Heart left ventricle (tissue), 16 donors: ENCODE measurements around the gene KLHDC8A. TPM values are rescaled to one million over a fixed set of nuclear protein-coding genes. Genes with fewer than 3 reads are reported as not detected.

Experiments
- ATAC-seq, 4 donors: fragments of 200-7000 bp; cut with Tn5 transposase; one replicate each; pipeline ENCODE4 v1.9.1; 2020 to 2022; ENCODE audit warnings: moderate library complexity in 4 of 4, mild to moderate bottlenecking in 3 of 4, moderate number of reproducible peaks in 1 of 4
- DNase-seq, 5 donors: peaks; one replicate each; pipeline ENCODE4 v3.0.0-alpha.2; 2020
- H3K27ac ChIP-seq, 12 donors: fragments of 200-600 bp; sonication (generic) in 4 of 12; one replicate each; pipeline versions ENCODE4 v1.5.0 to v1.8.0; 2016 to 2022; ENCODE audit warnings: mild to moderate bottlenecking in 2 of 12
- H3K27me3 ChIP-seq, 9 donors: fragments of 200-600 bp; sonication (generic) in 2 of 9; one replicate each; pipeline versions ENCODE4 v1.5.1 to v1.8.0; 2016 to 2022; ENCODE audit warnings: mild to moderate bottlenecking in 3 of 9
- H3K36me3 ChIP-seq, 9 donors: fragments of 200-600 bp; sonication (generic) in 2 of 9; one replicate each; pipeline versions ENCODE4 v1.5.0 to v1.8.0; 2018 to 2022; ENCODE audit warnings: mild to moderate bottlenecking in 2 of 9
- H3K4me1 ChIP-seq, 12 donors: fragments of 200-600 bp; sonication (generic) in 4 of 12; one replicate each; pipeline versions ENCODE4 v1.5.0 to v1.8.0; 2016 to 2022; ENCODE audit warnings: mild to moderate bottlenecking in 3 of 12
- H3K4me3 ChIP-seq, 12 donors: fragments of 200-600 bp; sonication (generic) in 4 of 12; one replicate each; pipeline versions ENCODE4 v1.5.0 to v1.8.0; 2017 to 2022; ENCODE audit warnings: mild to moderate bottlenecking in 9 of 12, moderate library complexity in 4 of 12
- H3K9me3 ChIP-seq, 12 donors: fragments of 200-600 bp; sonication (generic) in 4 of 12; one replicate each; pipeline versions ENCODE4 v1.5.0 to v1.8.0; 2016 to 2022; ENCODE audit warnings: mild to moderate bottlenecking in 1 of 12
- POLR2A ChIP-seq, 2 donors: fragments of 450-650 bp; IDR thresholded peaks; one replicate each; pipeline ENCODE4 v1.6.1; 2017; ENCODE audit warnings: antibody characterized with exemption in 2 of 2, mild to moderate bottlenecking in 2 of 2, moderate library complexity in 2 of 2
- WGBS, 4 donors: extraction: QIAGEN DNeasy Blood & Tissue Kit in 2 of 4; methylation state at CpG; one replicate each; pipeline versions ENCODE4 v1.1.5 to v1.1.7; 2013 to 2018; 5-methylcytosine and 5-hydroxymethylcytosine counted together
- intact Hi-C, 10 donors: fragments of 100-400 bp; cut with DNase I; formaldehyde crosslinking; loops; one replicate each; pipeline versions ENCODE4 v1.11.1 to v1.14.2; 2022
- polyA plus RNA-seq, 2 donors: library from polyadenylated mRNA; stranded (reverse); fragments of 200-250 nt; gene quantifications; one replicate each; pipeline ENCODE4 v1.2.3, GENCODE V29; 2013
- total RNA-seq, 9 donors: library from RNA; depleted of rRNA in 2 of 9; stranded (reverse); fragments of >200 nt in 2 of 9; fragmentation: NEBNext Ultra II Directional in 3 of 9; extraction: Animal tissue kit (Norgen Biotek cat#: 25700) in 3 of 9; gene quantifications; one replicate each; pipeline versions ENCODE4 v1.1.0 to v1.2.4, GENCODE V29; 2016 to 2023
- TF ChIP-seq, protein P1 (sequence below), 12 donors: fragments of 200-600 bp; sonication (generic) in 4 of 12; IDR thresholded peaks; one replicate each; pipeline versions ENCODE4 v1.5.0 to v1.8.0; 2018 to 2022; ENCODE audit warnings: antibody characterized with exemption in 12 of 12, mild to moderate bottlenecking in 5 of 12
- donor health status: ischemic (EF 13 %, LVEDD 7.1; RV severe dilation, severe dysfunction).
- donor health status: healthy with polysubstance abuse.
- donor health status: DM: no; HTN: yes; CAD: no.
- donor health status: DM: no; HTN: no; CAD: no.
- donor health status: ischemic (EF 25% LVEDD 6.9; RV normal size, moderate dysfunction).
- donor health status: ischemic (EF 25% LVEDD 5.7; RV mildly dilated, moderate dysfunction).
- donor health status: healthy.
- donor health status: DM: yes; HTN: yes; CAD: no.
- donor health status: ischemic (EF 35%, LVEDD 5.7; RV mildly dilated, moderate dysfunction).
- donor health status: nonischemic (EF 11% LVEDD 7.7; RV severe dilation, severe dysfunction).
- donor health status: DM: yes; HTN: yes; CAD: no.
- donor health status: PGD.
- donor health status: ischemic (EF 29% LVEDD 5.4; RV normal size, mild dysfunction).
- donor health status: nonischemic (EF 23%, LVEDD 6.1; RV moderate dilation, normal function).

Gene KLHDC8A
- total and polyA plus RNA-seq, 11 donors: 0.14 to 0.30 (median 0.18) TPM; not detected in 8

DNA sequence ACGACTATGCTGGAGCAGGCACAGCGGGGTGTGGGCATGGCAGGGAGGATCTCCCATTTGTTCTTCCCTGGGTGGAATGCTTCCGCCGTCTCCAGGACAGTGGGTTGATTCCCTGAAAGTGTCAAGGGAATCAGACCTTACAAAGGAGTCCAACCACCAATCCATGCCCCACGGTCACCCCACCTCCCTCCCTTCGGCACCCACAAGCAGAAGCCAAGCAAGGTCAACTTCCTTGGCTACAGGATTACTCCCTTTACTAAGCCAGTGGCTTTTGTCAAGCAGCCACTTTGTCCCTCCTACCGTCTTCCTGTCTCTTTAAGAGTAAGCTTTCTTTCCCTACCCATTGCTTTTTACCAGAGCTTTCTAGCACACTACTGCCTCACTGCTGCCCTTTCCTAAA is 19.2 kb downstream of the KLHDC8A start:
- intact Hi-C loops: no loop called here
- Histone ChIP-seq H3K4me3 (no peak overlapping the region), H3K4me1 (no peaks in the 10 kb centered on the region), H3K27ac (no peak overlapping the region), H3K27me3 (peaks cover 0 to 6% (median 0%) of the 10 kb centered on the region in 9 donors), H3K9me3 (no peaks in the 10 kb centered on the region), H3K36me3 (no peaks in the 10 kb centered on the region)
- TF ChIP-seq POLR2A (IDR thresholded peaks at IDR 0.05): no peak
- TF ChIP-seq, protein P1, sequence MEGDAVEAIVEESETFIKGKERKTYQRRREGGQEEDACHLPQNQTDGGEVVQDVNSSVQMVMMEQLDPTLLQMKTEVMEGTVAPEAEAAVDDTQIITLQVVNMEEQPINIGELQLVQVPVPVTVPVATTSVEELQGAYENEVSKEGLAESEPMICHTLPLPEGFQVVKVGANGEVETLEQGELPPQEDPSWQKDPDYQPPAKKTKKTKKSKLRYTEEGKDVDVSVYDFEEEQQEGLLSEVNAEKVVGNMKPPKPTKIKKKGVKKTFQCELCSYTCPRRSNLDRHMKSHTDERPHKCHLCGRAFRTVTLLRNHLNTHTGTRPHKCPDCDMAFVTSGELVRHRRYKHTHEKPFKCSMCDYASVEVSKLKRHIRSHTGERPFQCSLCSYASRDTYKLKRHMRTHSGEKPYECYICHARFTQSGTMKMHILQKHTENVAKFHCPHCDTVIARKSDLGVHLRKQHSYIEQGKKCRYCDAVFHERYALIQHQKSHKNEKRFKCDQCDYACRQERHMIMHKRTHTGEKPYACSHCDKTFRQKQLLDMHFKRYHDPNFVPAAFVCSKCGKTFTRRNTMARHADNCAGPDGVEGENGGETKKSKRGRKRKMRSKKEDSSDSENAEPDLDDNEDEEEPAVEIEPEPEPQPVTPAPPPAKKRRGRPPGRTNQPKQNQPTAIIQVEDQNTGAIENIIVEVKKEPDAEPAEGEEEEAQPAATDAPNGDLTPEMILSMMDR (IDR thresholded peaks at IDR 0.05): no peak
- DNase-seq (no peak), ATAC-seq (no peak)
- 68 to 79% (median 73%) methylated on average over 5 to 7 of the region's 7 CpGs for WGBS, 4 donors

DNA sequence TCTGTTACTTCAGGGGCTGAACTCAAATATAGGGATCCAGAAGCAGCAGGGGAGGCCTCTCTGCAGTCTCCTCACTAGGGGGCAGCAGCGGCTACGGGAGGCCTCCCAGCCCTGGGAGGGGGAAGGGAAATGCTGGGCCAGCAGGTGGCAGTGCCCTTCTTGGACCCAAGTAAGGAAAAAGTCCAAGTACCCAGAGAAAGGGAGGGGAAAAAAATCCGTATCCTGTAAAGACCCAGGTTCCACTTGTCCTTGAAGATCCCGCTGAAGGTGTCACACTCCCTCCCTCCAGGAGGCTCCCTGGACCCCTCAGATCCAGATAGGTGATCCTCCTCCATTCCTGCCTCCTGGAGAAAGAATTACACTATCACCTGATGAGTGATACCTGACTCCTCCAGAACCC is 21.0 kb downstream of the KLHDC8A start:
- intact Hi-C loops: no loop called here
- peak; percentile 71 to 87 (median 78) for ATAC-seq
- H3K4me3 ChIP-seq: no peak overlapping the region

DNA sequence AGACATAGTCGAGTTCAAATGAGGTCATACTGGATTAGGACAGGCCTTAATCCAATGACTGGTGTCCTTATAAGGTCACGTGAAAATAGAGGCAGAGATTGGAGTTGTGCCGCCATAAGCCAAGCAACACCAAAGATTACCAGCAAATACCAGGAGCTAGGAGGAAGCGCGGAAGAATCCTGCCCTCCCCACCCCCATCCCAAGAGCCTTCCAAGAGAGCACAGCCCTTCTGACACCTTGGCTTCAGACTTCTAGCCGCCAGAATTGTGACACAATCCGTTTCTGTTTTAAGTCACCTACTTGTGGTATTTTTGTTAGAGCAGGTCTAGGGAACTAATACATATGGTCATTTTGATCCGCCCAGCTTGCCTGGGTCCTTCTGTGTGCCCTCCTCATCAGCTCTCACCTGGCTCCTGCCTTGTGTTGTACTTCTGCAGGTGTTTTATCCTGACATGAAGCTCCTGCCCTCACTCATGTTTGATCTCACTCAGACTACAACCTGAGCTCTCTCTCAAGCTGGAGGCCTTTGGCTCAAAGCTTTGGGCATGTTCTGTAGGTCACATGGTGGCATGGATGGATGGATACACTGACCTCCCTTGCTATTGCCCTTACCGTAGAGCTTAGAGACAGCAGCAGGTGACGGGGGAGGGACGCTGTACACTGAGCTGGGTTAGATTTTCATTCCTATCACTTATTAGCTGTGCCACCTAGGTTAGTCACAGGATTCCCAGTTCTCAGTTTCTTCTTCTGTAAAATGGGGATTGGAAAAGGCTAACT is 24.5 kb downstream of the KLHDC8A start:
- no peak overlapping the region for H3K27ac ChIP-seq
- 88 to 93% (median 90%) methylated on average over 11 of the region's 11 CpGs for WGBS, 4 donors
- ATAC-seq: no peak

More for the DNA sequence above, 21.0 kb downstream of the KLHDC8A start:
- DNase-seq: peak; percentile 70 to 86 (median 73)
- H3K9me3 ChIP-seq: no peaks in the 10 kb centered on the region
- H3K27ac ChIP-seq: no peak overlapping the region
- no peaks in the 10 kb centered on the region for H3K27me3 ChIP-seq
- 7 to 17% (median 13%) methylated on average over 4 of the region's 4 CpGs for WGBS, 4 donors
- TF ChIP-seq, protein P1 (IDR thresholded peaks at IDR 0.05): peak; percentile 74 to 94 (median 80)
- no peak for TF ChIP-seq POLR2A (IDR thresholded peaks at IDR 0.05)
- H3K4me1 ChIP-seq: no peaks in the 10 kb centered on the region
- H3K36me3 ChIP-seq: no peaks in the 10 kb centered on the region

DNA sequence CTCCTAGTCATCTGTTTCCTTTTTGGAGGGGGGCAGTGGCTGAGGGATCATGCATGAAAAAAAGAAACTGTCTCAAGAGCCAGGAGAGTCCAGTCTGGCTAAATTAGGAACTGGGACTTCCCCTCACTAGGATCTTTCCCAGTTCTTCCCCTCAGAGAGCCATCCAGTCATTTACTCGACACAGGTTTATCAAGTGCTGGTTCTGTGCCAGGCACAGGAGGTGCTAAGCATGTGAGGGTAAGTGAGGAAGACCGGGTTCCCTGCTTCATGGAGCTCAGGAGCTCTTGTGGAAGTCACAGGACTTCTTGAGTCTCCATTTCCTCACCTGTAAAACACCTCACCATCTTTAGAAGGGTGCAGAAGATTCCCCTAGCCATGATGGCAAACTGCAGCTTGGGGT is 26.6 kb downstream of the KLHDC8A start:
- intact Hi-C loops: no loop called here
- TF ChIP-seq, protein P1 (IDR thresholded peaks at IDR 0.05): no peak
- no peak for TF ChIP-seq POLR2A (IDR thresholded peaks at IDR 0.05)
- H3K9me3 ChIP-seq: no peaks in the 10 kb centered on the region
- no peak overlapping the region for H3K27ac ChIP-seq
- no peak overlapping the region for H3K4me3 ChIP-seq
- no peaks in the 10 kb centered on the region for H3K36me3 ChIP-seq
- peaks cover 0 to 20% (median 0%) of the 10 kb centered on the region in 9 donors for H3K27me3 ChIP-seq
- no peak for ATAC-seq
- H3K4me1 ChIP-seq: peaks cover 0 to 2% (median 0%) of the 10 kb centered on the region in 12 donors
- 8 to 25% (median 14%) methylated on average over 2 of the region's 2 CpGs for WGBS, 4 donors
- DNase-seq: no peak

More for the DNA sequence above, 24.5 kb downstream of the KLHDC8A start:
- intact Hi-C loops: no loop called here
- no peaks in the 10 kb centered on the region for H3K9me3 ChIP-seq
- TF ChIP-seq POLR2A (IDR thresholded peaks at IDR 0.05): no peak
- TF ChIP-seq, protein P1 (IDR thresholded peaks at IDR 0.05): no peak
- H3K27me3 ChIP-seq: peaks cover 0 to 5% (median 0%) of the 10 kb centered on the region in 9 donors
- DNase-seq: no peak
- H3K36me3 ChIP-seq: no peaks in the 10 kb centered on the region
- no peaks in the 10 kb centered on the region for H3K4me1 ChIP-seq
- no peak overlapping the region for H3K4me3 ChIP-seq
